ENCODE measurements around the gene SORD. TPM values are rescaled to one million over a fixed set of nuclear protein-coding genes. Genes with fewer than 3 reads are reported as not detected.

The SORD gene
- total and polyA plus RNA-seq, 2 donors, result 4.3 to 17.2 TPM

GRCh38 chr15:45115312-45115820 is 92.4 kb downstream of the SORD start:
- Histone ChIP-seq H3K4me3 (ENCODE audit: low read length in 2 of 2) (no peak overlapping the region), H3K36me3 (ENCODE audit: control insufficient read depth in 2 of 2, insufficient read depth in 2 of 2, low read length in 1 of 2) (no peaks in the 10 kb centered on the region), H3K27ac (ENCODE audit: low read depth in 1 of 2, low read length in 1 of 2) (no peak overlapping the region), H3K4me1 (ENCODE audit: control insufficient read depth in 2 of 2, insufficient read depth in 2 of 2, low read length in 2 of 2) (peaks cover 0 to 5% of the 10 kb centered on the region in 2 donors), H3K27me3 (ENCODE audit: control insufficient read depth in 2 of 2, insufficient read depth in 1 of 2, low read length in 1 of 2) (peaks cover 68 to 94% of the 10 kb centered on the region in 2 donors), H3K9me3 (ENCODE audit: control insufficient read depth in 2 of 2, insufficient read depth in 1 of 2, low read length in 1 of 2) (peaks cover 0 to 5% of the 10 kb centered on the region in 2 donors)
- 57% methylated on average over 7 of the region's 7 CpGs for WGBS
- no peak for DNase-seq (ENCODE audit: low read depth in 6 of 9, low spot score in 9 of 9)

- Histone ChIP-seq H3K4me1 (ENCODE audit: control insufficient read depth in 2 of 2, insufficient read depth in 2 of 2, low read length in 2 of 2) (peaks cover 0 to 5% of the 10 kb centered on the region in 2 donors), H3K4me3 (ENCODE audit: low read length in 2 of 2) (no peak overlapping the region)
- DNase-seq (ENCODE audit: low read depth in 6 of 9, low spot score in 9 of 9), result no peak
Measured at GRCh38 chr15:45116006-45116481, 93.0 kb downstream of the SORD start.

GRCh38 chr15:45116482-45117307 is 93.7 kb downstream of the SORD start:
- Histone ChIP-seq H3K36me3 (ENCODE audit: control insufficient read depth in 2 of 2, insufficient read depth in 2 of 2, low read length in 1 of 2) (no peaks in the 10 kb centered on the region), H3K9me3 (ENCODE audit: control insufficient read depth in 2 of 2, insufficient read depth in 1 of 2, low read length in 1 of 2) (peaks cover 0 to 5% of the 10 kb centered on the region in 2 donors), H3K4me3 (ENCODE audit: low read length in 2 of 2) (no peak overlapping the region), H3K27me3 (ENCODE audit: control insufficient read depth in 2 of 2, insufficient read depth in 1 of 2, low read length in 1 of 2) (peaks cover 60 to 90% of the 10 kb centered on the region in 2 donors), H3K4me1 (ENCODE audit: control insufficient read depth in 2 of 2, insufficient read depth in 2 of 2, low read length in 2 of 2) (peaks cover 0 to 5% of the 10 kb centered on the region in 2 donors), H3K27ac (ENCODE audit: low read depth in 1 of 2, low read length in 1 of 2) (no peak overlapping the region)
- DNase-seq (ENCODE audit: low read depth in 6 of 9, low spot score in 9 of 9), result no peak
- WGBS, result 7% methylated on average over 65 of the region's 65 CpGs

More at GRCh38 chr15:45116006-45116481, 93.0 kb downstream of the SORD start:
- Histone ChIP-seq H3K36me3 (ENCODE audit: control insufficient read depth in 2 of 2, insufficient read depth in 2 of 2, low read length in 1 of 2) (no peaks in the 10 kb centered on the region), H3K27me3 (ENCODE audit: control insufficient read depth in 2 of 2, insufficient read depth in 1 of 2, low read length in 1 of 2) (peaks cover 65 to 95% of the 10 kb centered on the region in 2 donors), H3K9me3 (ENCODE audit: control insufficient read depth in 2 of 2, insufficient read depth in 1 of 2, low read length in 1 of 2) (peaks cover 0 to 5% of the 10 kb centered on the region in 2 donors), H3K27ac (ENCODE audit: low read depth in 1 of 2, low read length in 1 of 2) (no peak overlapping the region)
- WGBS, result 13% methylated on average over 19 of the region's 19 CpGs

- Histone ChIP-seq H3K27ac (ENCODE audit: low read depth in 1 of 2, low read length in 1 of 2) (no peak overlapping the region), H3K27me3 (ENCODE audit: control insufficient read depth in 2 of 2, insufficient read depth in 1 of 2, low read length in 1 of 2) (peaks cover 52 to 87% of the 10 kb centered on the region in 2 donors), H3K4me1 (ENCODE audit: control insufficient read depth in 2 of 2, insufficient read depth in 2 of 2, low read length in 2 of 2) (peaks cover 0 to 5% of the 10 kb centered on the region in 2 donors), H3K4me3 (ENCODE audit: low read length in 2 of 2) (peak overlapping the region in 1 of 2 donors; percentile 17), H3K9me3 (ENCODE audit: control insufficient read depth in 2 of 2, insufficient read depth in 1 of 2, low read length in 1 of 2) (peaks cover 0 to 5% of the 10 kb centered on the region in 2 donors), H3K36me3 (ENCODE audit: control insufficient read depth in 2 of 2, insufficient read depth in 2 of 2, low read length in 1 of 2) (no peaks in the 10 kb centered on the region)
- 23% methylated on average over 33 of the region's 33 CpGs for WGBS
- DNase-seq (ENCODE audit: low read depth in 6 of 9, low spot score in 9 of 9), result no peak
Measured at GRCh38 chr15:45117308-45118130, 94.5 kb downstream of the SORD start.

- peak; percentile 63 to 91 (median 82) for DNase-seq (ENCODE audit: low read depth in 6 of 9, low spot score in 9 of 9)
- WGBS, result under 1% methylated on average over 14 of the region's 14 CpGs
- H3K27ac ChIP-seq (ENCODE audit: low read depth in 1 of 2, low read length in 1 of 2), result no peak overlapping the region
- peaks cover 45 to 87% of the 10 kb centered on the region in 2 donors for H3K27me3 ChIP-seq (ENCODE audit: control insufficient read depth in 2 of 2, insufficient read depth in 1 of 2, low read length in 1 of 2)
- no peaks in the 10 kb centered on the region for H3K36me3 ChIP-seq (ENCODE audit: control insufficient read depth in 2 of 2, insufficient read depth in 2 of 2, low read length in 1 of 2)
- peak overlapping the region in 1 of 2 donors; percentile 17 for H3K4me3 ChIP-seq (ENCODE audit: low read length in 2 of 2)
- H3K9me3 ChIP-seq (ENCODE audit: control insufficient read depth in 2 of 2, insufficient read depth in 1 of 2, low read length in 1 of 2), result peaks cover 0 to 5% of the 10 kb centered on the region in 2 donors
- peaks cover 0 to 5% of the 10 kb centered on the region in 2 donors for H3K4me1 ChIP-seq (ENCODE audit: control insufficient read depth in 2 of 2, insufficient read depth in 2 of 2, low read length in 2 of 2)
Measured at GRCh38 chr15:45118131-45118588, 95.2 kb downstream of the SORD start.

- Histone ChIP-seq H3K27ac (ENCODE audit: low read depth in 1 of 2, low read length in 1 of 2) (no peak overlapping the region), H3K36me3 (ENCODE audit: control insufficient read depth in 2 of 2, insufficient read depth in 2 of 2, low read length in 1 of 2) (no peaks in the 10 kb centered on the region), H3K4me3 (ENCODE audit: low read length in 2 of 2) (no peak overlapping the region), H3K27me3 (ENCODE audit: control insufficient read depth in 2 of 2, insufficient read depth in 1 of 2, low read length in 1 of 2) (peaks cover 39 to 87% of the 10 kb centered on the region in 2 donors), H3K9me3 (ENCODE audit: control insufficient read depth in 2 of 2, insufficient read depth in 1 of 2, low read length in 1 of 2) (peaks cover 0 to 5% of the 10 kb centered on the region in 2 donors), H3K4me1 (ENCODE audit: control insufficient read depth in 2 of 2, insufficient read depth in 2 of 2, low read length in 2 of 2) (peaks cover 0 to 5% of the 10 kb centered on the region in 2 donors)
- DNase-seq (ENCODE audit: low read depth in 6 of 9, low spot score in 9 of 9), result no peak
- 96% methylated on average over 5 of the region's 5 CpGs for WGBS
Measured at GRCh38 chr15:45118996-45119395, 96.0 kb downstream of the SORD start.

- no peak for DNase-seq (ENCODE audit: low read depth in 6 of 9, low spot score in 9 of 9)
- Histone ChIP-seq H3K9me3 (ENCODE audit: control insufficient read depth in 2 of 2, insufficient read depth in 1 of 2, low read length in 1 of 2) (peaks cover 0 to 5% of the 10 kb centered on the region in 2 donors), H3K4me3 (ENCODE audit: low read length in 2 of 2) (no peak overlapping the region), H3K36me3 (ENCODE audit: control insufficient read depth in 2 of 2, insufficient read depth in 2 of 2, low read length in 1 of 2) (no peaks in the 10 kb centered on the region), H3K4me1 (ENCODE audit: control insufficient read depth in 2 of 2, insufficient read depth in 2 of 2, low read length in 2 of 2) (peaks cover 0 to 5% of the 10 kb centered on the region in 2 donors), H3K27ac (ENCODE audit: low read depth in 1 of 2, low read length in 1 of 2) (no peak overlapping the region), H3K27me3 (ENCODE audit: control insufficient read depth in 2 of 2, insufficient read depth in 1 of 2, low read length in 1 of 2) (peaks cover 26 to 82% of the 10 kb centered on the region in 2 donors)
- WGBS, result 97% methylated on average over 10 of the region's 10 CpGs
Measured at GRCh38 chr15:45120081-45120972, 97.3 kb downstream of the SORD start.

- peaks cover 24 to 80% of the 10 kb centered on the region in 2 donors for H3K27me3 ChIP-seq (ENCODE audit: control insufficient read depth in 2 of 2, insufficient read depth in 1 of 2, low read length in 1 of 2)
- H3K4me1 ChIP-seq (ENCODE audit: control insufficient read depth in 2 of 2, insufficient read depth in 2 of 2, low read length in 2 of 2), result peaks cover 0 to 5% of the 10 kb centered on the region in 2 donors
- H3K9me3 ChIP-seq (ENCODE audit: control insufficient read depth in 2 of 2, insufficient read depth in 1 of 2, low read length in 1 of 2), result peaks cover 0 to 5% of the 10 kb centered on the region in 2 donors
- H3K36me3 ChIP-seq (ENCODE audit: control insufficient read depth in 2 of 2, insufficient read depth in 2 of 2, low read length in 1 of 2), result no peaks in the 10 kb centered on the region
- H3K4me3 ChIP-seq (ENCODE audit: low read length in 2 of 2), result no peak overlapping the region
- 97% methylated on average over 3 of the region's 3 CpGs for whole genome bisulfite sequencing
- no peak overlapping the region for H3K27ac ChIP-seq (ENCODE audit: low read depth in 1 of 2, low read length in 1 of 2)
- no peak for DNase-seq (ENCODE audit: low read depth in 6 of 9, low spot score in 9 of 9)
Measured at GRCh38 chr15:45121020-45121419, 98.0 kb downstream of the SORD start.
